Muscle of leg (tissue), 11 donors: ENCODE data around the gene PTCD2. TPM values are rescaled to one million over a fixed set of nuclear protein-coding genes. Genes with fewer than 3 reads are reported as not detected.

ENCODE experiments used
- DNase-seq: peaks from one replicate; pipeline ENCODE4 v3.0.0; 2013
- H3K27ac ChIP-seq: one replicate; pipeline ENCODE4 v1.5.1; 2013; ENCODE audit warnings: mild to moderate bottlenecking, low read length, control low read depth
- H3K27me3 ChIP-seq: one replicate; pipeline ENCODE4 v1.6.1; 2013; ENCODE audit warnings: low read length; ENCODE audit not compliant: control insufficient read depth, insufficient read depth
- H3K36me3 ChIP-seq: one replicate; pipeline ENCODE4 v1.6.1; 2013; ENCODE audit warnings: low read length; ENCODE audit not compliant: control insufficient read depth, insufficient read depth
- H3K4me1 ChIP-seq: one replicate; pipeline ENCODE4 v1.6.1; 2013; ENCODE audit warnings: low read length; ENCODE audit not compliant: control insufficient read depth, insufficient read depth
- H3K4me3 ChIP-seq: one replicate; pipeline ENCODE4 v1.5.1; 2013; ENCODE audit warnings: low read length, control low read depth
- H3K9me3 ChIP-seq: replicated peaks from 2 replicates; pipeline ENCODE4 v1.6.1; 2013; ENCODE audit warnings: low read depth, low read length; ENCODE audit not compliant: control insufficient read depth
- WGBS: methylation state at CpG from one replicate; pipeline ENCODE4 v1.1.5; 2013; ENCODE audit warnings: missing lambda C conversion rate; ENCODE audit not compliant: insufficient coverage; 5-methylcytosine and 5-hydroxymethylcytosine counted together
- polyA plus RNA-seq, 8 donors: library from polyadenylated mRNA; unstranded; fragments of 120-200 nt; gene quantifications; one replicate each; pipeline versions ENCODE4 v1.2.1 to v1.2.3, GENCODE V29; 2013; ENCODE audit warnings: inconsistent platforms in 1 of 8, low replicate concordance in 1 of 8; ENCODE audit not compliant: insufficient read length in 8 of 8, insufficient read depth in 1 of 8
- total RNA-seq: library from RNA; stranded (reverse); fragments of 120-200 nt; gene quantifications from one replicate; pipeline ENCODE4 v1.2.4, GENCODE V29; 2013

Gene PTCD2
- total and polyA plus RNA-seq, 9 donors, result 6.2 to 8.8 (median 7.8) TPM

DNA sequence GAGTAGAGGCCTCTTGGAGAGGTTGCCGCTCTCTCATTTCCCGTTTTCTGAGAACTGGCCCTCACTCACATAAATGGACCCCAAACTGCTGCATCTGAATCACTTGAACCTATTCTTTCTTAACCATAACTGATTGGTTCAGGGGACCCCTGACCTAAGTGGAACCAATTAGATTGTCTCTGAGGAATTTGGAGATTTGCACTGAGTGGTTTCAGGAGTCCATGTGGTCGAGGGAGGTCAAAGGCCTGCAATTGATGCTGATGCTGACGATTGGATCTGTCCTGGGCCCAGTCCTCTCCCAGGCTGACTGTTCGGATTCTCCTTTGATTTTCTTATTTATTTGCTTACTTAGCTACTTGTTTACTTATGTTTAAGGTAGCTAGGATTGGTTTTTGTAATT lies 88.0 kb downstream of the PTCD2 start:
- DNase-seq, result no peak
- H3K27ac ChIP-seq, result no peak overlapping the region
- H3K4me3 ChIP-seq, result no peak overlapping the region
- no CpG with 5 or more reads among the region's 5 CpGs for WGBS
- H3K27me3 ChIP-seq, result no peaks in the 10 kb centered on the region
- peaks cover 3% of the 10 kb centered on the region for H3K9me3 ChIP-seq
- no peaks in the 10 kb centered on the region for H3K36me3 ChIP-seq
- H3K4me1 ChIP-seq, result peaks cover 2% of the 10 kb centered on the region

DNA sequence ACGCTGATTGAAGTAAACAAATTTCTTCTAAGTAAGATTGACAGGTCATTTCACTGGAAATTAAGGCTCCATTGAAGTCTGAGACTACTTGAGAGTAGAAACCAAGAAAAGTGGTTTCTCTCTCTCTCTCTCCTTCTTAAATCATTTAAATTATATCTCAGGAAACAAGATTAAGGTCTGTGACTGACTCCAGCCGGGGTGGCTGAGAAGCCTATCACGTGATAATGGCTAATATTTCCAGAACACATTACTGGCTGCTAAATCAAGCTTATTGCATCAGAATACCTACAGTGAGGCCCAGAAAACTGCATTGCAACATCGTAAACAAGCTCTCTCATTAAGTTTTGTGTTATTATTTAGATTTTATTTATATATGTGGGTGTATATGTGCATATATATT lies 88.4 kb downstream of the PTCD2 start:
- H3K4me3 ChIP-seq, result no peak overlapping the region
- no peak overlapping the region for H3K27ac ChIP-seq
- H3K4me1 ChIP-seq, result no peaks in the 10 kb centered on the region
- DNase-seq, result no peak
- H3K36me3 ChIP-seq, result no peaks in the 10 kb centered on the region
- peaks cover 3% of the 10 kb centered on the region for H3K9me3 ChIP-seq
- H3K27me3 ChIP-seq, result no peaks in the 10 kb centered on the region
- 62% methylated on average over 2 of the region's 4 CpGs for WGBS

DNA sequence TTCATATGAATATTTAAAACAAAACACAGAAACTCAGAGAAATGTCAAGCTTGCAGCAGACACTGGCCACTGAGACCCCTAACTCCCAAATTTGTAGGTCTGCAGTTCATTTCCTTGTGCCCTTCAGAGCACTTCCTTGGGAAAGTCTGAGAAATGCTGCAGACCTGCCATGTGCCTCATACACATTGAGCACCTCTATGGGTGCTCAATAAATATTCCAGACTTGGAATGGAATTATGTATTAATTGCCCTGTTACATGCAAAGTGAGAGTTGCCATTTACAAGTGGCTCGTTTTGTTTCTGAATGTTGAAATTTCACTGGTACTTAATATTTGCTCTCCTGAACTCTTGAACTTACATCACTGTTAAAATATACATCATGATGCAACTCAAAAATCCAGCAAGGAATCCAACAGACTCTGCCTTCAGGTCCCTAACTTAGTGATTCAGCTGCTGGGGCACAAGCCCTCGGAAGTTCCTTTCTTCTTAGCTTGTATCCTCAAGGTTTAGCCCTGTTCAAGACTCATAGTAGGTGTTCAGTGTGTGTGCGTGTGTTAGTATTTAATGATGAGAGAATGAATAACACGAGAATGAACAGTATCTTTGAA lies 90.6 kb downstream of the PTCD2 start:
- Histone ChIP-seq H3K4me3 (no peak overlapping the region), H3K4me1 (no peaks in the 10 kb centered on the region), H3K27me3 (no peaks in the 10 kb centered on the region), H3K27ac (no peak overlapping the region), H3K36me3 (no peaks in the 10 kb centered on the region), H3K9me3 (no peaks in the 10 kb centered on the region)
- no CpG with 5 or more reads among the region's 4 CpGs for WGBS
- DNase-seq, result no peak

DNA sequence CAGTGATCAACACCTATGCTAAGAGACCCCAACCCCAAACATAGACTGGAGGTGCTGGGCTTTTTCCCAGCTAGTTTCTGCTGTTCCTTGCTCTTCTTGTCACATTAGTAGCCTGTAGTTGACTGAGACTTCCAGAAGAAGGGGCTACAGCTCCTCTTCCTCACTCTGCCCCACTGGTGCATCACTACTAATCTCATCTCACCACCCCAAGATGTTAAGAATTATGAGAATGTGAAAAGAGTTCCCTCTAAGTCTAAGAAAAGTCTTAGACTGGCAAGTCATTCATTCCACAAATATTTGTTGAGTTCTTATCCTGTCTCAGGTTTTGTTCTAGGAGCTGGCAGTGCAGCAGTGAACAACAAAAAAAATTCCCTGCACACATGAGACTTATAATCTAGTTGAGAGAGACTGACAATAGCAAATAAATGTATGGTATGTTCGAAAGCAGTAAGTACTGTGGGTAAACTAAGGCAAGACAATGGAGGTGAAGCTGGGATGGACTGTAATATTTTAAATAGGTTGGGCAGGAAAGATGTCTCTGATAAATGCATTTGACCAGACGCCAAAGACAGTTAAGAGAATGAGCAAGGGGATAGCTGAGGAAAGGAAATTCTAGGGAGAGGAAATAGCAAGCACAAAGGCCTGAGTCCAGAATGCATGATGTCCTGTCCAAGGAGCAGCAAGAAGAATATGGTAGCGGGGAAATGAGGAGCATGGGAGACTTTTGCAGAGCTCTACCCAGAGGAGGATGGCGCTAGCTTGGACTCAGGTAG lies 92.3 kb downstream of the PTCD2 start:
- H3K9me3 ChIP-seq, result no peaks in the 10 kb centered on the region
- no peaks in the 10 kb centered on the region for H3K27me3 ChIP-seq
- no peak for DNase-seq

DNA sequence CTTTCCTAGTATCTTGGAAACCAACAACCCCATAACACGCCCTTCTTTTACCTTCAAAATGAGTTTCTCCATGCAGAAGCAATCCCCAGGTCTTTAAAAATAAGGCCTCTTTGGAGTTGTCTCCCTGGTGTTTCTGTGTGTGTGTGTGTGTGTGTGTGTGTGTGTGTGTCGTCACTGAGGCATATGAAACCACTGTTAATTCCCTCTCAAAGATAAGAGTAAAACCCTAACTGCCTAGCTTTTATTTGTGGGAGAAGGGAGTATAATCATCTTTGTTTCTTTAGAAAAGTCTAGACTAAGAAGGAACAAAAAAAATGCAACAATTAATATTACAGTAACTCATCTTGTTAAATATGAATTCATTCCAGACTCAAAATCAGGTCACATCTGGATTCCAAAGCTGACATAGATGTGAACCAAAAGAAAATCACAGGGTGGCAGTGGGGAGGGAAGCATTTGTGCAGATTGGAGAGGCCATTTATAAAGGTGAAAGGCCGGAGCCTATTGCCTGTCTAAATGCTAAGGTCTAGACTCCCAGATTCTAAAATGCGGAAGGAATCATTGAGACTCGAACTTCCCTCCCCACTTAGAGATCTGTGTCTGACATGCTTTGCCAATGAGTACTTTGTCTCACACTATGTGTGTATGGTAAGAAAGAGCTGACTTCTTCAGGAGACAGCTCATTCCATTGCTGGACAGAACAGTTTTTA lies 95.6 kb downstream of the PTCD2 start:
- Histone ChIP-seq H3K27me3 (no peaks in the 10 kb centered on the region), H3K4me1 (no peaks in the 10 kb centered on the region), H3K4me3 (no peak overlapping the region), H3K36me3 (no peaks in the 10 kb centered on the region), H3K9me3 (no peaks in the 10 kb centered on the region), H3K27ac (no peak overlapping the region)
- WGBS, result 100% methylated on average over 1 of the region's 5 CpGs
- DNase-seq, result no peak

More for the DNA sequence above, 92.3 kb downstream of the PTCD2 start:
- no peak overlapping the region for H3K27ac ChIP-seq
- WGBS, result 67% methylated on average over 4 of the region's 4 CpGs
- no peak overlapping the region for H3K4me3 ChIP-seq
- H3K36me3 ChIP-seq, result no peaks in the 10 kb centered on the region
- H3K4me1 ChIP-seq, result no peaks in the 10 kb centered on the region

DNA sequence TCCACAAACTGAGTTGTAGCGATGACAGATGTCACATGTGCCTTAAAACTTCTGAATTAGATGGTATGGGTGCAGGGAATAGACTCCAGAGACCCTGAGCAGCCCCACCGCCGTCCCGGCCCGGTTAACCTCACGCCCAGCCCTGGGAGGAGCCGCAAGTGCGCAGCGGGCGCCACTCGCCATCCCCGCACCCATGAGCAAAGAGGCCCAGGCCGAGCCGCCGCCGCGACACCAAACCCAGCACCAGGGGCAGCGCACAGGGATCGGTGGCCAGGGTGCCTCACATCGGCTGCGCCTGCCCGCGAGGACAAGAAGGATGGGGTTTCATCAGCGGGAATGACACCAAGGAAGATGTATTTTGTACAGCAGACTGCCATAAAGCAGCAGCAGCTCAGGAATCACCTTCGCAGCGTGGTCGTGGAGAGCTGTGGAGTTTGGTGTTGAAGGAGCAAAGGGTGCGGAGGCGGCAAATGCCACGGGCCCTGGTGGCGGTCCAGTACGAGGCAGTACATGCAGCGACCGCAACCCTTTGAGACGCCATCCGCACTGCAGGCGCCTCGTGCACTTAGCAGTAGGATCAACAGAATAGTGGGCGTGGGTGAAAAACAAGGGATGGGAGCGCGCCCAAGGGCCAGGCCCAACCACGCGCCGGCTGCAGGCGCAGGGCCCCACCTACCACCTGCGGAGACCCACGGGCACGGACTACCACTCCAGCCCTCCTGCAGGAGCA lies 97.3 kb downstream of the PTCD2 start:
- 93% methylated on average over 47 of the region's 48 CpGs for WGBS

More for the DNA sequence above, 97.3 kb downstream of the PTCD2 start:
- no peak for DNase-seq
- Histone ChIP-seq H3K4me1 (no peaks in the 10 kb centered on the region), H3K27ac (no peak overlapping the region), H3K36me3 (no peaks in the 10 kb centered on the region), H3K4me3 (no peak overlapping the region), H3K27me3 (no peaks in the 10 kb centered on the region), H3K9me3 (no peaks in the 10 kb centered on the region)

Other genes with a start within 250 kb of the PTCD2 start
- 36.4 TPM for gene MAP1B, start 212.9 kb upstream of the PTCD2 start, total RNA-seq
- gene MAP1B, start 212.9 kb upstream of the PTCD2 start, polyA plus RNA-seq, result 10 to 100 TPM; 23.5 to 55.0 (median 27.4) TPM
- 45.7 TPM for gene MRPS27, start 133 bp upstream of the PTCD2 start, total RNA-seq
- gene MRPS27, start 133 bp upstream of the PTCD2 start, polyA plus RNA-seq, result 10 to 100 TPM; 37.0 to 46.6 (median 41.4) TPM
- 2.1 TPM for gene ZNF366, start 187.0 kb downstream of the PTCD2 start, total RNA-seq
- 1 to 10 TPM; 2.1 to 3.7 (median 2.8) TPM for gene ZNF366, start 187.0 kb downstream of the PTCD2 start, polyA plus RNA-seq